ENCODE data around the gene GNB1L.

GRCh38 chr22:19755722-19756287, 98.9 kb downstream of the GNB1L start:
- TF ChIP-seq CTCF (conservative IDR thresholded peaks at IDR 0.05; ENCODE audit: low read depth, low read length) (no peak), EZH2 (IDR thresholded peaks at IDR 0.05; ENCODE audit: low read length, unreplicated experiment) (no peak), EZH2phosphoT487 (IDR thresholded peaks at IDR 0.05; ENCODE audit: borderline replicate concordance, low read length) (no peak)
